Urothelium cell line (cell line): ENCODE results near the gene FOXN3.
"Not testable (repeated sequence)": the region's sequence is repeated elsewhere in the genome, so short reads cannot be mapped to it uniquely, and the experiment has no call there.

Experiments
- DNase-seq: peaks from one replicate; pipeline ENCODE4 v3.0.0; 2011; ENCODE audit warnings: low spot score, mixed read lengths
- FAIRE-seq: peaks from 2 replicates; lab custom pipeline; 2011; peaks lifted over from hg19 to GRCh38; lab: Jason Lieb, UNC

FOXN3 gene

GRCh38 chr14:89111766-89112543, 305.1 kb downstream of the FOXN3 start:
- not testable (repeated sequence) for FAIRE-seq, DNase-seq

GRCh38 chr14:89111232-89111631, 305.8 kb downstream of the FOXN3 start:
- not testable (repeated sequence) for FAIRE-seq, DNase-seq

DNA sequence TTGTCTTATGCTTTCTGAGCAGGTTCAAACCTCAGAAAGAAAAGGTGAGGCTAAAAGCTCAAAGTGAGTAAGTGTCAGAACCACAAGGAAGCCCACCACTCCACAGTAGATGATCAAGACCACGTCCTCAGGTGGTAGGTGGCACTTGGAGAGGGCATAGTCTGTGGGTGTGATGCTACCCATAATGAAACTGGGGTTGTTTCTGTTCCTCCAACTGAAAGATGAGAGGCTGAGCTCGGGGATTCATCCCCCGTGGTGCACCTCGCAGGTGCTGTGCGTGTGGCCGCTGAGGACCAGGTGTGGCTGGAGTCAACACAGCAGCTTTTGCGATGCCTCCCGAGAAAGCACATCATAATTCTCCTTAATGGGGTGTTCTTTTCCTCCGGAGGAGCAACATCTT, 306.9 kb downstream of the FOXN3 start:
- no peak for DNase-seq
- no peak for FAIRE-seq

DNA sequence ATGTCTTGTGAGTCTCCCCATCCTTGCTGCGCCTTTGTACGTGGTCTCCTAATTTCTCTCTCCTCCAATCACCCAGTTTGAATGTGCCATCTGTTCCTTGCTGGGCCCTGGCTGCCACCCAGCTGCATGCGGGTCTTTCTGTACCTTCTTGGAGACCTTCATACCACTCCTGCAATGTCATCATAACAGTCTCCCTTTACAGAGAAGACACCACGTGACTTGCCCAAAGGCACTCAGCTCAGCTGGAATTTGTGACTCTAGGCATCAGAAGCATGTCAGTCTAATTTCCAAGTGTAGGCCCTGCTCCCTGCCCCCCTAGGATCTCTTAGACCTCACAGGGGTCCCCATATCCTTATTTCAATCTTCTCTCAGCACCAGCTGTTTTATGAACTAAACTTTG, 308.4 kb downstream of the FOXN3 start:
- FAIRE-seq (peak; percentile 63), DNase-seq (no peak)

- FAIRE-seq (no peak), DNase-seq (no peak)
Measured at GRCh38 chr14:89107626-89108025, 309.4 kb downstream of the FOXN3 start.
